Measurements from ENCODE around the gene CD93. TPM values are rescaled to one million over a fixed set of nuclear protein-coding genes. Genes with fewer than 3 reads are reported as not detected.

The CD93 gene
- total RNA-seq, 1 donor from 2014 or later = 139 TPM

DNA sequence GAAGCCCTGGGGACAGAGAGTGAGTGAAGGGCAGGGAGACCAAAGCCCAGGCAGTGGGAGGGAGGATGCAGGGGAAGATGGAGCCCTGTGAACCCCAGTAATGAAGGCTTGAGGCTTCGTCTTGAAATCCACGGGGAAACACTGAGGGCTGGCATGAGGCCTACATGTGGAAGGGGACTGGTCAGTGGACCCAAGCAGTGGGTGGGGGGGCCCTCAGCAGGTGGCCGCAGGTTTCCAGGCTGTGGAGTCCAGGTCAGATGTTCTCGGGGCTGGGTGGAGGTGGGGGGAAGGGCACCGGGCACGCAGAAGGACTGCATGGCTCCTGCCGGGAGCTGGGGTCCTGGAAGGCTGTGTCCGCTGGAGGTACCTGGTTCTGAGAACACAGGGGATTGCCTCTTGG, 2.7 kb upstream of the CD93 start:
- Mint-ChIP-seq H3K27me3 (ENCODE audit: unreplicated experiment) (peaks cover 5% of the 10 kb centered on the region), H3K4me3 (ENCODE audit: unreplicated experiment) (no peak overlapping the region), H3K9me3 (ENCODE audit: unreplicated experiment) (no peaks in the 10 kb centered on the region), H3K4me1 (ENCODE audit: unreplicated experiment) (peaks cover 27% of the 10 kb centered on the region), H3K36me3 (ENCODE audit: low read depth, unreplicated experiment) (no peaks in the 10 kb centered on the region), H3K27ac (ENCODE audit: unreplicated experiment) (no peak overlapping the region)
- DNase-seq (ENCODE audit: low spot score) = no peak
- TF ChIP-seq, protein P1, sequence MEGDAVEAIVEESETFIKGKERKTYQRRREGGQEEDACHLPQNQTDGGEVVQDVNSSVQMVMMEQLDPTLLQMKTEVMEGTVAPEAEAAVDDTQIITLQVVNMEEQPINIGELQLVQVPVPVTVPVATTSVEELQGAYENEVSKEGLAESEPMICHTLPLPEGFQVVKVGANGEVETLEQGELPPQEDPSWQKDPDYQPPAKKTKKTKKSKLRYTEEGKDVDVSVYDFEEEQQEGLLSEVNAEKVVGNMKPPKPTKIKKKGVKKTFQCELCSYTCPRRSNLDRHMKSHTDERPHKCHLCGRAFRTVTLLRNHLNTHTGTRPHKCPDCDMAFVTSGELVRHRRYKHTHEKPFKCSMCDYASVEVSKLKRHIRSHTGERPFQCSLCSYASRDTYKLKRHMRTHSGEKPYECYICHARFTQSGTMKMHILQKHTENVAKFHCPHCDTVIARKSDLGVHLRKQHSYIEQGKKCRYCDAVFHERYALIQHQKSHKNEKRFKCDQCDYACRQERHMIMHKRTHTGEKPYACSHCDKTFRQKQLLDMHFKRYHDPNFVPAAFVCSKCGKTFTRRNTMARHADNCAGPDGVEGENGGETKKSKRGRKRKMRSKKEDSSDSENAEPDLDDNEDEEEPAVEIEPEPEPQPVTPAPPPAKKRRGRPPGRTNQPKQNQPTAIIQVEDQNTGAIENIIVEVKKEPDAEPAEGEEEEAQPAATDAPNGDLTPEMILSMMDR (IDR thresholded peaks at IDR 0.05; ENCODE audit: unreplicated experiment) = no peak

DNA sequence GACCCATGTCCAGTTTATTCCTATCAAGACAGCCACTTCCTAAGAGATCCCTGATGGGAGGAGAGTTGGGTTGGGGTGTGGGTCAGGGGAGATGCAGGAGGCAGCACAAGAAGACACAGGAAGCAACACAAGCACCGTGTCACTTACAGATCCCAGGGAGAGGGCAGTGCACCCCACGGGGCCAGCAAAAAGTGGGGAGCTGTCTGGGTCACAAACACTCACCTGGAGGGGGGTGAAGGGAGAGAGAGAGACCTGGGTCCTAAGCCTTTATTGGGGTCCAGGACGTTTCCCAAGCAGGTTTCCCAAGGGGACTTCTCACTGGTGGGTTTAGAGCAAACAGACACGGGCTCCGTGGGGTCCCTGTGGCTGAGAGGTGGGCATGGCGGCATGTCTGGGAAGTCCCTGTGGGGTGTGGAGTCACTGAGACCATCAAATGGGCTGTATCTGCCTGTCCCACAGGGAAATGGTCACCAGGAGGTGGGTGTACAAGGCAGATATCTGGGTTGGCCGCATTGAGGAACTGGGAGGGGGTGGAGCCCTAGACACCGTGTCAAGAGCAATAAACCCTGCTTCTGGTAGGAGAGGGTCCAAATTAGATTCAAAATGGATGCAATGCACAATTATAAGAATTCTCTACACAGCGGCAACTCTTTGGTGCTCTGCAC, 1.6 kb upstream of the CD93 start:
- TF ChIP-seq, protein P1 (IDR thresholded peaks at IDR 0.05; ENCODE audit: unreplicated experiment) = no peak
- no peak overlapping the region for H3K27ac Mint-ChIP-seq (ENCODE audit: unreplicated experiment)
- H3K27me3 Mint-ChIP-seq (ENCODE audit: unreplicated experiment) = peaks cover 7% of the 10 kb centered on the region
- H3K9me3 Mint-ChIP-seq (ENCODE audit: unreplicated experiment) = no peaks in the 10 kb centered on the region
- H3K4me3 Mint-ChIP-seq (ENCODE audit: unreplicated experiment) = no peak overlapping the region
- no peaks in the 10 kb centered on the region for H3K36me3 Mint-ChIP-seq (ENCODE audit: low read depth, unreplicated experiment)
- DNase-seq (ENCODE audit: low spot score) = no peak
- peaks cover 36% of the 10 kb centered on the region for H3K4me1 Mint-ChIP-seq (ENCODE audit: unreplicated experiment)

DNA sequence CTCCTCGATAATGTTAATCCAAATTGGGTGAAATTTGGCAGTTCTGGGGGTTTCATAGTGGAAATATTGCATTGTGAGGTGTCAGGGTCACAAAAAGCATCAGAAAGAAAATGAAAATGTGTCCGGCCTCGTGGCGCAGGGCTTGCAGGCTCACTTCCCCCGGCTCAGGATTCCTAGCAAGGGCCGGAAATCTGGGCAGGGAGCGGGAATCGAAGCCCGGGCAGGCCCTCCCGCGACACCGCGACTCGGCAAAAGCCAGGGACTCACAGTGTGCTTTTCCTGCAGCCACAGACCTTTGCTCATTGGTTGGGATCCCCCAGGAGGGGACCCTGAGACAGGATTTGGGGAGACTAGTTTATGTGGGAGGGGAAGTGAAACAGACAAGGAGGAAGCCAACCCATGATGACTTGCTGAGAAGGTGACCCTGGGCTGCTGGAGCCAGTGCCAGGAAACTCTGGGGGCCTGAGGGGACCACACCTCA, 847 bp upstream of the CD93 start:
- H3K4me3 Mint-ChIP-seq (ENCODE audit: unreplicated experiment) = no peak overlapping the region
- peaks cover 4% of the 10 kb centered on the region for H3K36me3 Mint-ChIP-seq (ENCODE audit: low read depth, unreplicated experiment)
- peaks cover 7% of the 10 kb centered on the region for H3K27me3 Mint-ChIP-seq (ENCODE audit: unreplicated experiment)
- peaks cover 37% of the 10 kb centered on the region for H3K4me1 Mint-ChIP-seq (ENCODE audit: unreplicated experiment)
- TF ChIP-seq, protein P1 (IDR thresholded peaks at IDR 0.05; ENCODE audit: unreplicated experiment) = no peak
- no peaks in the 10 kb centered on the region for H3K9me3 Mint-ChIP-seq (ENCODE audit: unreplicated experiment)
- peak overlapping the region; percentile 89 for H3K27ac Mint-ChIP-seq (ENCODE audit: unreplicated experiment)
- no peak for DNase-seq (ENCODE audit: low spot score)

DNA sequence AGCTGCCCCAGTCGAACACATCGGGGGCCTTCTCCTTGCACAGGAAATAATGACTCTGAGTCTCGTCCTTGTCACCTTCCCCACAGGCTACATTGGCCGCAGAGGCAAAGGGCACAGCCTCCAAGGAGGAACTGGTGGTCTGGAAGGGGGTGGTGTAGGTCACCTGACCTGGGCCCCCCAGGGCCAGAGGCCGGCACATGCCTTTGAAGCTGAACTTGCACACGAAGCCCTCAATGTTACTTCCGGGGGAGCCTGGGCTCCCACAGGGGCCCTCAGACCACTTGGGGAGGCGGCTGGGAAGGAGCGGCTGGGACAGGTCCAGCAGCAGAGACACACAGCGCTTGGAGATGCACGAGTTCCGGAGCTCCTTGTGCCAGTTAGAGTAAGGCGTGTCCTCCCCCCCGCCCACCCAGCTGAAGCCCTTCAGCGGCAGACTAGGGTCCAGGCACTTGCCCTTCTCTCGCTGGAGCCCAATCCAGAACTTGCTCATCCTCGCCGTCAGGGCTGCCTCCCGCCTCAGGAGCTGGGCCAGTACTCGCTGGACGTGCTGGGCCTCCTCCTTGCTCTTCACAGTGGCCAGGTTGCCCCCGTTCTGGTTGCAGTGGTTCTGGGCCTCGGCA, 578 bp downstream of the CD93 start:
- Mint-ChIP-seq H3K4me3 (ENCODE audit: unreplicated experiment) (no peak overlapping the region), H3K36me3 (ENCODE audit: low read depth, unreplicated experiment) (peaks cover 10% of the 10 kb centered on the region), H3K27me3 (ENCODE audit: unreplicated experiment) (peaks cover 7% of the 10 kb centered on the region), H3K27ac (ENCODE audit: unreplicated experiment) (no peak overlapping the region), H3K9me3 (ENCODE audit: unreplicated experiment) (no peaks in the 10 kb centered on the region), H3K4me1 (ENCODE audit: unreplicated experiment) (peaks cover 46% of the 10 kb centered on the region)
- TF ChIP-seq, protein P1 (IDR thresholded peaks at IDR 0.05; ENCODE audit: unreplicated experiment) = no peak
- no peak for DNase-seq (ENCODE audit: low spot score)

DNA sequence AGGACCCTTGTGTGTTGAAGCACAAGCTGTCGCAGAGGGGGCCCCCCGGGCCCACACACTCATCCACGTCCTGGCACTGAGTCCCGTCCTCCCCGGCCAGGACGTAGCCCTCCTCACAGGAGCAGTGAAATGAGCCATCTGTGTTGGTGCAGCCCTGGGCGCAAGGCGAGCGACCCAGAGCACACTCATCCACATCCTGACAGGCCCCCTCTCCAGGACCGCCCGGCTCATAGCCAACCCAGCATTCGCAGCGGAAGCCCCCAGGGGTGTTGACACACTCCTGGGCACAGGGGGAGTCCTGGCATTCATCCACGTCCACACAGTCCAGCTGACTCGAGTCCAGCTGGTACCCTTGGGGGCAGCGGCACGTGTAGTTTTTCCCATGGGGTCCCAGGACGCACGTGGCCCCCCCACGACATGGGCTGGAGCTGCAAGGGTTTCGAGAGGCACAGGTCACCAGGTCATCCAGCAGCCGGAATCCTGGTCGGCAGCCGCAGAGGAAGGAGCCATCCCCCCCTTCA, 1.2 kb downstream of the CD93 start:
- peaks cover 7% of the 10 kb centered on the region for H3K27me3 Mint-ChIP-seq (ENCODE audit: unreplicated experiment)
- peaks cover 10% of the 10 kb centered on the region for H3K36me3 Mint-ChIP-seq (ENCODE audit: low read depth, unreplicated experiment)
- no peaks in the 10 kb centered on the region for H3K9me3 Mint-ChIP-seq (ENCODE audit: unreplicated experiment)
- DNase-seq (ENCODE audit: low spot score) = no peak
- peaks cover 53% of the 10 kb centered on the region for H3K4me1 Mint-ChIP-seq (ENCODE audit: unreplicated experiment)
- no peak overlapping the region for H3K4me3 Mint-ChIP-seq (ENCODE audit: unreplicated experiment)
- no peak overlapping the region for H3K27ac Mint-ChIP-seq (ENCODE audit: unreplicated experiment)
- TF ChIP-seq, protein P1 (IDR thresholded peaks at IDR 0.05; ENCODE audit: unreplicated experiment) = no peak

Data from endothelial cell (in vitro differentiated cells).